Neural cell (in vitro differentiated cells): Measurements from ENCODE around the gene INSRR. TPM values are rescaled to one million over a fixed set of nuclear protein-coding genes. Genes with fewer than 3 reads are reported as not detected.

Experiments used
- H2AFZ ChIP-seq: fragments of 200-600, 300-800 bp; sonication (generic), shearing (Covaris generic); 2 replicates; pipeline ENCODE4 v1.6.0; 2014; ENCODE audit warnings: low read depth, mild to moderate bottlenecking, antibody characterized with exemption, low read length, moderate library complexity
- H3F3A ChIP-seq: fragments of 200-600 bp; shearing (Covaris generic); 2 replicates; pipeline ENCODE4 v1.6.1; 2016; ENCODE audit warnings: mild to moderate bottlenecking, moderate library complexity, mixed read lengths, antibody characterized with exemption, low read length; ENCODE audit not compliant: insufficient read depth, poor library complexity, severe bottlenecking
- H3K27ac ChIP-seq: fragments of 200-600, 300-800 bp; sonication (generic), shearing (Covaris generic); 2 replicates; pipeline ENCODE4 v1.5.1; 2014; ENCODE audit warnings: mild to moderate bottlenecking, low read length, moderate library complexity
- H3K27me3 ChIP-seq: fragments of 300-800, 200-600 bp; sonication (generic), shearing (Covaris generic); 2 replicates; pipeline ENCODE4 v1.6.0; 2014; ENCODE audit warnings: mild to moderate bottlenecking, low read depth, low read length, moderate library complexity; ENCODE audit not compliant: insufficient read depth
- H3K36me3 ChIP-seq: fragments of 300-800, 200-600 bp; sonication (generic), shearing (Covaris generic); 2 replicates; pipeline ENCODE4 v1.5.1; 2014; ENCODE audit warnings: mild to moderate bottlenecking, antibody characterized with exemption, low read length, moderate library complexity; ENCODE audit not compliant: insufficient read depth
- H3K4me2 ChIP-seq: fragments of 300-800, 200-600 bp; sonication (generic), shearing (Covaris generic); 2 replicates; pipeline ENCODE4 v1.6.0; 2014; ENCODE audit warnings: mild to moderate bottlenecking, low read length
- H3K4me3 ChIP-seq: fragments of 300-800, 200-600 bp; sonication (generic), shearing (Covaris generic); 2 replicates; pipeline ENCODE4 v1.5.1; 2014; ENCODE audit warnings: mild to moderate bottlenecking, low read length, moderate library complexity
- H3K79me2 ChIP-seq: fragments of 200-600 bp; shearing (Covaris generic); replicated peaks from 2 replicates; pipeline ENCODE4 v1.6.0; 2014; ENCODE audit warnings: mild to moderate bottlenecking, low read length, moderate library complexity; ENCODE audit not compliant: insufficient read depth
- H3K9ac ChIP-seq: fragments of 300-800, 200-600 bp; sonication (generic), shearing (Covaris generic); 2 replicates; pipeline ENCODE4 v1.6.1; 2016; ENCODE audit warnings: mild to moderate bottlenecking, low read length, mixed read lengths
- H3K9me2 ChIP-seq: fragments of 200-600 bp; shearing (Covaris generic); 2 replicates; pipeline ENCODE4 v1.6.1; 2016; ENCODE audit warnings: mild to moderate bottlenecking, low read length, mixed read lengths; ENCODE audit not compliant: insufficient read depth
- H3K9me3 ChIP-seq: fragments of 200-600, 300-800 bp; sonication (generic), shearing (Covaris generic); 2 replicates; pipeline ENCODE4 v1.6.1; 2016; ENCODE audit warnings: mild to moderate bottlenecking, mixed run types, low read length, moderate library complexity, mixed read lengths
- H4K20me1 ChIP-seq: fragments of 200-600 bp; shearing (Covaris generic); 2 replicates; pipeline ENCODE4 v1.6.1; 2016; ENCODE audit warnings: mild to moderate bottlenecking, mixed run types; ENCODE audit not compliant: insufficient read depth
- EP300 ChIP-seq: fragments of 450-650 bp; conservative IDR thresholded peaks from 2 replicates; pipeline ENCODE4 v1.6.1; 2014; ENCODE audit warnings: antibody characterized with exemption, mild to moderate bottlenecking, moderate library complexity; ENCODE audit not compliant: poor library complexity, severe bottlenecking
- EZH2 ChIP-seq: fragments of 200-600, 300-800 bp; shearing (Covaris generic), sonication (generic); IDR thresholded peaks from 2 replicates; pipeline ENCODE4 v1.6.1; 2014; ENCODE audit warnings: antibody characterized with exemption, low read length, borderline replicate concordance, mild to moderate bottlenecking; ENCODE audit not compliant: insufficient read depth, poor library complexity, severe bottlenecking
- MXI1 ChIP-seq: fragments of 450-650 bp; conservative IDR thresholded peaks from 2 replicates; pipeline ENCODE4 v1.6.1; 2014; ENCODE audit warnings: antibody characterized with exemption, mild to moderate bottlenecking; ENCODE audit not compliant: poor library complexity, severe bottlenecking
- POLR2AphosphoS5 ChIP-seq: IDR thresholded peaks from 2 replicates; pipeline ENCODE4 v1.6.1; 2012
- SMC3 ChIP-seq: fragments of 450-650 bp; conservative IDR thresholded peaks from 2 replicates; pipeline ENCODE4 v1.6.1; 2014; ENCODE audit warnings: antibody characterized with exemption, mild to moderate bottlenecking, moderate library complexity; ENCODE audit not compliant: poor library complexity
- TAF1 ChIP-seq: IDR thresholded peaks from 2 replicates; pipeline ENCODE4 v1.6.1; 2012; ENCODE audit warnings: low read depth
- polyA plus RNA-seq: library from polyadenylated mRNA; depleted of rRNA; stranded (reverse); fragments of >200 nt; gene quantifications from 2 replicates; pipeline ENCODE4 v1.2.3, GENCODE V29; 2014
- TF ChIP-seq, protein P1 (sequence below): fragments of 450-650 bp; IDR thresholded peaks from 2 replicates; pipeline ENCODE4 v1.5.1; 2014; ENCODE audit warnings: antibody characterized with exemption, mild to moderate bottlenecking, moderate library complexity; ENCODE audit not compliant: poor library complexity, severe bottlenecking
- TF ChIP-seq, protein P2 (sequence below): IDR thresholded peaks from 2 replicates; pipeline ENCODE4 v1.6.1; 2012; ENCODE audit warnings: borderline replicate concordance

INSRR gene
- polyA plus RNA-seq, 1 donor from 2014 or later: 3.0 TPM

- Histone ChIP-seq H3K9me3 (no peaks in the 10 kb centered on the region), H3K9me2 (no peaks in the 10 kb centered on the region), H3K36me3 (no peaks in the 10 kb centered on the region), H3K9ac (no peak overlapping the region), H3K27me3 (peaks cover 33% of the 10 kb centered on the region), H3K27ac (no peak overlapping the region), H3K4me3 (no peak overlapping the region), H3K79me2 (no peaks in the 10 kb centered on the region), H3F3A (no peaks in the 10 kb centered on the region), H4K20me1 (no peaks in the 10 kb centered on the region), H2AFZ (no peak overlapping the region), H3K4me2 (no peak overlapping the region)
- TF ChIP-seq MXI1 (no peak), TAF1 (no peak), POLR2AphosphoS5 (no peak), EZH2 (no peak), SMC3 (no peak)
- TF ChIP-seq, protein P1, sequence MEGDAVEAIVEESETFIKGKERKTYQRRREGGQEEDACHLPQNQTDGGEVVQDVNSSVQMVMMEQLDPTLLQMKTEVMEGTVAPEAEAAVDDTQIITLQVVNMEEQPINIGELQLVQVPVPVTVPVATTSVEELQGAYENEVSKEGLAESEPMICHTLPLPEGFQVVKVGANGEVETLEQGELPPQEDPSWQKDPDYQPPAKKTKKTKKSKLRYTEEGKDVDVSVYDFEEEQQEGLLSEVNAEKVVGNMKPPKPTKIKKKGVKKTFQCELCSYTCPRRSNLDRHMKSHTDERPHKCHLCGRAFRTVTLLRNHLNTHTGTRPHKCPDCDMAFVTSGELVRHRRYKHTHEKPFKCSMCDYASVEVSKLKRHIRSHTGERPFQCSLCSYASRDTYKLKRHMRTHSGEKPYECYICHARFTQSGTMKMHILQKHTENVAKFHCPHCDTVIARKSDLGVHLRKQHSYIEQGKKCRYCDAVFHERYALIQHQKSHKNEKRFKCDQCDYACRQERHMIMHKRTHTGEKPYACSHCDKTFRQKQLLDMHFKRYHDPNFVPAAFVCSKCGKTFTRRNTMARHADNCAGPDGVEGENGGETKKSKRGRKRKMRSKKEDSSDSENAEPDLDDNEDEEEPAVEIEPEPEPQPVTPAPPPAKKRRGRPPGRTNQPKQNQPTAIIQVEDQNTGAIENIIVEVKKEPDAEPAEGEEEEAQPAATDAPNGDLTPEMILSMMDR: no peak
- TF ChIP-seq, protein P2, sequence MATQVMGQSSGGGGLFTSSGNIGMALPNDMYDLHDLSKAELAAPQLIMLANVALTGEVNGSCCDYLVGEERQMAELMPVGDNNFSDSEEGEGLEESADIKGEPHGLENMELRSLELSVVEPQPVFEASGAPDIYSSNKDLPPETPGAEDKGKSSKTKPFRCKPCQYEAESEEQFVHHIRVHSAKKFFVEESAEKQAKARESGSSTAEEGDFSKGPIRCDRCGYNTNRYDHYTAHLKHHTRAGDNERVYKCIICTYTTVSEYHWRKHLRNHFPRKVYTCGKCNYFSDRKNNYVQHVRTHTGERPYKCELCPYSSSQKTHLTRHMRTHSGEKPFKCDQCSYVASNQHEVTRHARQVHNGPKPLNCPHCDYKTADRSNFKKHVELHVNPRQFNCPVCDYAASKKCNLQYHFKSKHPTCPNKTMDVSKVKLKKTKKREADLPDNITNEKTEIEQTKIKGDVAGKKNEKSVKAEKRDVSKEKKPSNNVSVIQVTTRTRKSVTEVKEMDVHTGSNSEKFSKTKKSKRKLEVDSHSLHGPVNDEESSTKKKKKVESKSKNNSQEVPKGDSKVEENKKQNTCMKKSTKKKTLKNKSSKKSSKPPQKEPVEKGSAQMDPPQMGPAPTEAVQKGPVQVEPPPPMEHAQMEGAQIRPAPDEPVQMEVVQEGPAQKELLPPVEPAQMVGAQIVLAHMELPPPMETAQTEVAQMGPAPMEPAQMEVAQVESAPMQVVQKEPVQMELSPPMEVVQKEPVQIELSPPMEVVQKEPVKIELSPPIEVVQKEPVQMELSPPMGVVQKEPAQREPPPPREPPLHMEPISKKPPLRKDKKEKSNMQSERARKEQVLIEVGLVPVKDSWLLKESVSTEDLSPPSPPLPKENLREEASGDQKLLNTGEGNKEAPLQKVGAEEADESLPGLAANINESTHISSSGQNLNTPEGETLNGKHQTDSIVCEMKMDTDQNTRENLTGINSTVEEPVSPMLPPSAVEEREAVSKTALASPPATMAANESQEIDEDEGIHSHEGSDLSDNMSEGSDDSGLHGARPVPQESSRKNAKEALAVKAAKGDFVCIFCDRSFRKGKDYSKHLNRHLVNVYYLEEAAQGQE: no peak
Measured at GRCh38 chr1:156897078-156897825, 38.3 kb upstream of the INSRR start.

- Histone ChIP-seq H3K4me3 (no peak overlapping the region), H3K27me3 (peaks cover 40% of the 10 kb centered on the region), H3K9ac (no peak overlapping the region), H3K36me3 (no peaks in the 10 kb centered on the region), H3K79me2 (no peaks in the 10 kb centered on the region), H2AFZ (no peak overlapping the region), H4K20me1 (no peaks in the 10 kb centered on the region), H3K4me2 (no peak overlapping the region), H3K27ac (no peak overlapping the region), H3K9me3 (no peaks in the 10 kb centered on the region), H3K9me2 (no peaks in the 10 kb centered on the region), H3F3A (no peaks in the 10 kb centered on the region)
- TF ChIP-seq EZH2 (no peak), EP300 (no peak), SMC3 (no peak), POLR2AphosphoS5 (no peak), TAF1 (no peak)
Measured at GRCh38 chr1:156896490-156897033, 37.6 kb upstream of the INSRR start.
